ENCODE measurements around the gene GOLGA6C. TPM values are rescaled to one million over a fixed set of nuclear protein-coding genes. Genes with fewer than 3 reads are reported as not detected.

Gene GOLGA6C
- total RNA-seq, 2 experiments from 2014 or later: not detected

- POLR2A ChIA-PET: interaction anchor here (1.3 kb wide), 1 partner anchor 199 kb away, joined by 3 read pairs; no protein-coding TSS in a partner anchor
- Mint-ChIP-seq H3K4me1 (ENCODE audit: low read depth) (no peaks in the 10 kb centered on the region), H3K4me3 (no peak overlapping the region), H3K27ac (no peak overlapping the region), H3K9me3 (ENCODE audit: insufficient read depth) (no peaks in the 10 kb centered on the region), H3K36me3 (ENCODE audit: low read depth) (no peaks in the 10 kb centered on the region), H3K27me3 (ENCODE audit: low read depth) (peaks cover 2% of the 10 kb centered on the region)
- no peak for DNase-seq
- ATAC-seq: no peak
- CTCF ChIA-PET: no interaction called here
Observed at GRCh38 chr15:75229191-75230015, 28.7 kb upstream of the GOLGA6C start.

- DNase-seq (no peak), ATAC-seq (no peak)
- ChIA-PET POLR2A (interaction anchor here (1.3 kb wide), 1 partner anchor 200 kb away, joined by 3 read pairs; no protein-coding TSS in a partner anchor), CTCF (no interaction called here)
- Mint-ChIP-seq H3K4me1 (ENCODE audit: low read depth) (no peaks in the 10 kb centered on the region), H3K9me3 (ENCODE audit: insufficient read depth) (no peaks in the 10 kb centered on the region), H3K27ac (no peak overlapping the region), H3K4me3 (no peak overlapping the region), H3K27me3 (ENCODE audit: low read depth) (peaks cover 2% of the 10 kb centered on the region), H3K36me3 (ENCODE audit: low read depth) (no peaks in the 10 kb centered on the region)
Observed at GRCh38 chr15:75230016-75230343, 28.2 kb upstream of the GOLGA6C start.

GRCh38 chr15:75230551-75231371 is 27.4 kb upstream of the GOLGA6C start:
- DNase-seq (no peak), ATAC-seq (no peak)
- CTCF ChIA-PET: no interaction called here
- Mint-ChIP-seq H3K27me3 (ENCODE audit: low read depth) (peaks cover 2% of the 10 kb centered on the region), H3K27ac (no peak overlapping the region), H3K4me1 (ENCODE audit: low read depth) (no peaks in the 10 kb centered on the region), H3K36me3 (ENCODE audit: low read depth) (no peaks in the 10 kb centered on the region), H3K9me3 (ENCODE audit: insufficient read depth) (no peaks in the 10 kb centered on the region), H3K4me3 (no peak overlapping the region)
- POLR2A ChIA-PET: interaction anchor here (1.3 kb wide), 1 partner anchor 200 kb away, joined by 3 read pairs; no protein-coding TSS in a partner anchor

- peaks cover 2% of the 10 kb centered on the region for H3K27me3 Mint-ChIP-seq (ENCODE audit: low read depth)
- CTCF ChIA-PET: no interaction called here
- H3K4me3 Mint-ChIP-seq: no peak overlapping the region
- H3K27ac Mint-ChIP-seq: no peak overlapping the region
- no peaks in the 10 kb centered on the region for H3K9me3 Mint-ChIP-seq (ENCODE audit: insufficient read depth)
- POLR2A ChIA-PET: no interaction called here
- ATAC-seq (no peak), DNase-seq (no peak)
- H3K36me3 Mint-ChIP-seq (ENCODE audit: low read depth): no peaks in the 10 kb centered on the region
- H3K4me1 Mint-ChIP-seq (ENCODE audit: low read depth): no peaks in the 10 kb centered on the region
Observed at GRCh38 chr15:75231836-75232235, 26.3 kb upstream of the GOLGA6C start.

GRCh38 chr15:75232252-75232813 is 25.8 kb upstream of the GOLGA6C start:
- Mint-ChIP-seq H3K36me3 (ENCODE audit: low read depth) (no peaks in the 10 kb centered on the region), H3K27me3 (ENCODE audit: low read depth) (peaks cover 2% of the 10 kb centered on the region), H3K4me3 (no peak overlapping the region), H3K27ac (no peak overlapping the region), H3K9me3 (ENCODE audit: insufficient read depth) (no peaks in the 10 kb centered on the region), H3K4me1 (ENCODE audit: low read depth) (no peaks in the 10 kb centered on the region)
- DNase-seq (no peak), ATAC-seq (no peak)
- CTCF ChIA-PET: no interaction called here
- POLR2A ChIA-PET: no interaction called here

GRCh38 chr15:75232826-75233503 is 25.2 kb upstream of the GOLGA6C start:
- CTCF ChIA-PET: no interaction called here
- no peak overlapping the region for H3K4me3 Mint-ChIP-seq
- ATAC-seq: no peak

GRCh38 chr15:75233504-75234190 is 24.5 kb upstream of the GOLGA6C start:
- Mint-ChIP-seq H3K27ac (no peak overlapping the region), H3K9me3 (ENCODE audit: insufficient read depth) (no peaks in the 10 kb centered on the region), H3K4me1 (ENCODE audit: low read depth) (no peaks in the 10 kb centered on the region), H3K36me3 (ENCODE audit: low read depth) (no peaks in the 10 kb centered on the region), H3K27me3 (ENCODE audit: low read depth) (peaks cover 2% of the 10 kb centered on the region), H3K4me3 (no peak overlapping the region)
- ATAC-seq (no peak), DNase-seq (no peak)
- POLR2A ChIA-PET: no interaction called here
- CTCF ChIA-PET: no interaction called here

More at GRCh38 chr15:75232826-75233503, 25.2 kb upstream of the GOLGA6C start:
- Mint-ChIP-seq H3K27me3 (ENCODE audit: low read depth) (peaks cover 2% of the 10 kb centered on the region), H3K4me1 (ENCODE audit: low read depth) (no peaks in the 10 kb centered on the region), H3K9me3 (ENCODE audit: insufficient read depth) (no peaks in the 10 kb centered on the region), H3K27ac (no peak overlapping the region), H3K36me3 (ENCODE audit: low read depth) (no peaks in the 10 kb centered on the region)
- no peak for DNase-seq
- POLR2A ChIA-PET: no interaction called here

GRCh38 chr15:75234191-75234810 is 23.8 kb upstream of the GOLGA6C start:
- Mint-ChIP-seq H3K4me1 (ENCODE audit: low read depth) (no peaks in the 10 kb centered on the region), H3K27ac (no peak overlapping the region), H3K36me3 (ENCODE audit: low read depth) (no peaks in the 10 kb centered on the region), H3K4me3 (no peak overlapping the region), H3K27me3 (ENCODE audit: low read depth) (peaks cover 6% of the 10 kb centered on the region), H3K9me3 (ENCODE audit: insufficient read depth) (no peaks in the 10 kb centered on the region)
- DNase-seq (no peak), ATAC-seq (no peak)
- POLR2A ChIA-PET: no interaction called here
- CTCF ChIA-PET: no interaction called here

- no peak for ATAC-seq
- no peak overlapping the region for H3K4me3 Mint-ChIP-seq
- ChIA-PET POLR2A (no interaction called here), CTCF (no interaction called here)
- H3K9me3 Mint-ChIP-seq (ENCODE audit: insufficient read depth): no peaks in the 10 kb centered on the region
- H3K36me3 Mint-ChIP-seq (ENCODE audit: low read depth): no peaks in the 10 kb centered on the region
- no peaks in the 10 kb centered on the region for H3K4me1 Mint-ChIP-seq (ENCODE audit: low read depth)
- H3K27ac Mint-ChIP-seq: no peak overlapping the region
- DNase-seq: no peak
- H3K27me3 Mint-ChIP-seq (ENCODE audit: low read depth): peaks cover 10% of the 10 kb centered on the region
Observed at GRCh38 chr15:75235051-75235673, 23.0 kb upstream of the GOLGA6C start.

GRCh38 chr15:75235760-75236729 is 22.1 kb upstream of the GOLGA6C start:
- DNase-seq (no peak), ATAC-seq (no peak)
- peaks cover 10% of the 10 kb centered on the region for H3K27me3 Mint-ChIP-seq (ENCODE audit: low read depth)
- ChIA-PET POLR2A (no interaction called here), CTCF (no interaction called here)
- no peaks in the 10 kb centered on the region for H3K4me1 Mint-ChIP-seq (ENCODE audit: low read depth)
- no peaks in the 10 kb centered on the region for H3K36me3 Mint-ChIP-seq (ENCODE audit: low read depth)
- H3K4me3 Mint-ChIP-seq: no peak overlapping the region
- no peaks in the 10 kb centered on the region for H3K9me3 Mint-ChIP-seq (ENCODE audit: insufficient read depth)
- no peak overlapping the region for H3K27ac Mint-ChIP-seq

Data from activated CD8-positive, alpha-beta T cell treated with anti-CD3 and anti-CD28 coated beads, Interleukin-2, amount 10 ng/mL, durations not matched to agents 7 days and 5 days (primary cell).